ENCODE measurements around the gene NFIB. TPM values are rescaled to one million over a fixed set of nuclear protein-coding genes. Genes with fewer than 3 reads are reported as not detected.

Gene NFIB
- polyA plus RNA-seq, 1 experiment: 0.47 TPM

GRCh38 chr9:14082732-14083131 is 231.2 kb downstream of the NFIB start:
- no peak for DNase-seq (ENCODE audit: low read depth)
- H3K27me3 ChIP-seq (ENCODE audit: control insufficient read depth, insufficient read depth, low read length): no peaks in the 10 kb centered on the region
- H3K4me3 ChIP-seq (ENCODE audit: low read depth, low read length): no peak overlapping the region
- TF ChIP-seq, protein P1, sequence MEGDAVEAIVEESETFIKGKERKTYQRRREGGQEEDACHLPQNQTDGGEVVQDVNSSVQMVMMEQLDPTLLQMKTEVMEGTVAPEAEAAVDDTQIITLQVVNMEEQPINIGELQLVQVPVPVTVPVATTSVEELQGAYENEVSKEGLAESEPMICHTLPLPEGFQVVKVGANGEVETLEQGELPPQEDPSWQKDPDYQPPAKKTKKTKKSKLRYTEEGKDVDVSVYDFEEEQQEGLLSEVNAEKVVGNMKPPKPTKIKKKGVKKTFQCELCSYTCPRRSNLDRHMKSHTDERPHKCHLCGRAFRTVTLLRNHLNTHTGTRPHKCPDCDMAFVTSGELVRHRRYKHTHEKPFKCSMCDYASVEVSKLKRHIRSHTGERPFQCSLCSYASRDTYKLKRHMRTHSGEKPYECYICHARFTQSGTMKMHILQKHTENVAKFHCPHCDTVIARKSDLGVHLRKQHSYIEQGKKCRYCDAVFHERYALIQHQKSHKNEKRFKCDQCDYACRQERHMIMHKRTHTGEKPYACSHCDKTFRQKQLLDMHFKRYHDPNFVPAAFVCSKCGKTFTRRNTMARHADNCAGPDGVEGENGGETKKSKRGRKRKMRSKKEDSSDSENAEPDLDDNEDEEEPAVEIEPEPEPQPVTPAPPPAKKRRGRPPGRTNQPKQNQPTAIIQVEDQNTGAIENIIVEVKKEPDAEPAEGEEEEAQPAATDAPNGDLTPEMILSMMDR (IDR thresholded peaks at IDR 0.05; ENCODE audit: insufficient read depth, low read depth, low read length): no peak
- H3K36me3 ChIP-seq (ENCODE audit: control insufficient read depth, insufficient read depth, low read length): no peaks in the 10 kb centered on the region
- POLR2A ChIA-PET: no interaction called here
- CTCF ChIA-PET: no interaction called here

- no peaks in the 10 kb centered on the region for H3K27me3 ChIP-seq (ENCODE audit: control insufficient read depth, insufficient read depth, low read length)
- TF ChIP-seq, protein P1 (IDR thresholded peaks at IDR 0.05; ENCODE audit: insufficient read depth, low read depth, low read length): no peak
- H3K36me3 ChIP-seq (ENCODE audit: control insufficient read depth, insufficient read depth, low read length): no peaks in the 10 kb centered on the region
- ChIA-PET CTCF (no interaction called here), POLR2A (no interaction called here)
- DNase-seq (ENCODE audit: low read depth): no peak
- H3K4me3 ChIP-seq (ENCODE audit: low read depth, low read length): no peak overlapping the region
These were observed 232.2 kb downstream of the NFIB start for GRCh38 chr9:14081745-14082144.

- ChIA-PET POLR2A (no interaction called here), CTCF (no interaction called here)
- TF ChIP-seq, protein P1 (IDR thresholded peaks at IDR 0.05; ENCODE audit: insufficient read depth, low read depth, low read length): no peak
- DNase-seq (ENCODE audit: low read depth): no peak
- no peaks in the 10 kb centered on the region for H3K36me3 ChIP-seq (ENCODE audit: control insufficient read depth, insufficient read depth, low read length)
- no peak overlapping the region for H3K4me3 ChIP-seq (ENCODE audit: low read depth, low read length)
- no peaks in the 10 kb centered on the region for H3K27me3 ChIP-seq (ENCODE audit: control insufficient read depth, insufficient read depth, low read length)
These were observed 232.9 kb downstream of the NFIB start for GRCh38 chr9:14080959-14081542.

GRCh38 chr9:14079440-14079839 is 234.5 kb downstream of the NFIB start:
- Histone ChIP-seq H3K27me3 (ENCODE audit: control insufficient read depth, insufficient read depth, low read length) (no peaks in the 10 kb centered on the region), H3K36me3 (ENCODE audit: control insufficient read depth, insufficient read depth, low read length) (no peaks in the 10 kb centered on the region), H3K4me3 (ENCODE audit: low read depth, low read length) (no peak overlapping the region)
- CTCF ChIA-PET: no interaction called here
- POLR2A ChIA-PET: no interaction called here
- TF ChIP-seq, protein P1 (IDR thresholded peaks at IDR 0.05; ENCODE audit: insufficient read depth, low read depth, low read length): no peak
- DNase-seq (ENCODE audit: low read depth): no peak

DNA sequence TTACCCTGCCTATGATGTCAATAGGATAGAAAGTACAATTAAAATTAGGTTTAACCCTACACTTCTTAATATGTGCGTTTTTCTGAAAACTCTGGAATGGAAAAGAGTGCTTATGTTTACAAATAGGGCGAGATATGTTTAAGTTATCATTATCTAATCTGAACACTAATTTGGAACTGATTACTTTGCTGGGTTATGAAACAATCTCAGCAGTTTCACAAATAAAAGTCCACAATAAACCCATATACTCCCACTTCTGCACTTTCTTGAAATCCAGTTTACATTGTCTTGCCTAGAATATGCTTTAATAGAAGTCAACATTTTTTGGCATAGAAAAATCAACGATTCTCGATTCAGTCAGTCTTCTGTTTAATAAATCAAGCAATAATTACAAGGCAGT is 236.3 kb downstream of the NFIB start:
- CTCF ChIA-PET: no interaction called here
- POLR2A ChIA-PET: no interaction called here

More for the DNA sequence above, 236.3 kb downstream of the NFIB start:
- H3K4me3 ChIP-seq (ENCODE audit: low read depth, low read length): no peak overlapping the region
- no peaks in the 10 kb centered on the region for H3K36me3 ChIP-seq (ENCODE audit: control insufficient read depth, insufficient read depth, low read length)
- DNase-seq (ENCODE audit: low read depth): no peak
- TF ChIP-seq, protein P1 (IDR thresholded peaks at IDR 0.05; ENCODE audit: insufficient read depth, low read depth, low read length): no peak
- no peaks in the 10 kb centered on the region for H3K27me3 ChIP-seq (ENCODE audit: control insufficient read depth, insufficient read depth, low read length)

All from BJ (cell line).